ENCODE measurements around the gene ERC2. TPM values are rescaled to one million over a fixed set of nuclear protein-coding genes. Genes with fewer than 3 reads are reported as not detected.

ERC2 gene
- total RNA-seq, 2 donors from 2014 or later: 0.21 to 0.30 TPM

- H3K27ac ChIP-seq: no peak overlapping the region
- intact Hi-C loops (cut with DNase I): no loop called here
- H3K4me1 ChIP-seq: no peaks in the 10 kb centered on the region
- no peak overlapping the region for H3K9ac ChIP-seq (ENCODE audit: low read depth in 2 of 2, low read length in 2 of 2)
- H3K27me3 ChIP-seq: no peaks in the 10 kb centered on the region
- no peaks in the 10 kb centered on the region for H3K36me3 ChIP-seq
- no peaks in the 10 kb centered on the region for H3K9me3 ChIP-seq
- TF ChIP-seq CTCF (IDR thresholded peaks at IDR 0.05): no peak
- no peak for DNase-seq
- no peak overlapping the region for H3K4me3 ChIP-seq
These were observed 665.5 kb downstream of the ERC2 start for GRCh38 chr3:55802816-55803215.

- Histone ChIP-seq H3K9me3 (no peaks in the 10 kb centered on the region), H3K27me3 (no peaks in the 10 kb centered on the region), H3K36me3 (no peaks in the 10 kb centered on the region), H3K9ac (ENCODE audit: low read depth in 2 of 2, low read length in 2 of 2) (no peak overlapping the region), H3K27ac (no peak overlapping the region), H3K4me1 (no peaks in the 10 kb centered on the region), H3K4me3 (no peak overlapping the region)
- DNase-seq: no peak
- TF ChIP-seq CTCF (IDR thresholded peaks at IDR 0.05): no peak
- intact Hi-C loops (cut with DNase I): no loop called here
These were observed 666.6 kb downstream of the ERC2 start for GRCh38 chr3:55801676-55802075.

GRCh38 chr3:55801068-55801467 is 667.2 kb downstream of the ERC2 start:
- no peaks in the 10 kb centered on the region for H3K9me3 ChIP-seq
- intact Hi-C loops (cut with DNase I): no loop called here
- H3K4me3 ChIP-seq: no peak overlapping the region
- H3K36me3 ChIP-seq: no peaks in the 10 kb centered on the region
- no peaks in the 10 kb centered on the region for H3K27me3 ChIP-seq
- H3K9ac ChIP-seq (ENCODE audit: low read depth in 2 of 2, low read length in 2 of 2): no peak overlapping the region
- no peak overlapping the region for H3K27ac ChIP-seq
- H3K4me1 ChIP-seq: no peaks in the 10 kb centered on the region
- DNase-seq: no peak
- no peak for TF ChIP-seq CTCF (IDR thresholded peaks at IDR 0.05)

- DNase-seq: no peak
- Histone ChIP-seq H3K36me3 (no peaks in the 10 kb centered on the region), H3K9me3 (no peaks in the 10 kb centered on the region), H3K9ac (ENCODE audit: low read depth in 2 of 2, low read length in 2 of 2) (no peak overlapping the region), H3K4me1 (no peaks in the 10 kb centered on the region), H3K27ac (no peak overlapping the region), H3K27me3 (no peaks in the 10 kb centered on the region), H3K4me3 (no peak overlapping the region)
- intact Hi-C loops (cut with DNase I): no loop called here
- no peak for TF ChIP-seq CTCF (IDR thresholded peaks at IDR 0.05)
These were observed 670.5 kb downstream of the ERC2 start for GRCh38 chr3:55797775-55798174.

- Histone ChIP-seq H3K27me3 (no peaks in the 10 kb centered on the region), H3K27ac (no peak overlapping the region), H3K4me1 (no peaks in the 10 kb centered on the region), H3K9me3 (no peaks in the 10 kb centered on the region), H3K9ac (ENCODE audit: low read depth in 2 of 2, low read length in 2 of 2) (no peak overlapping the region), H3K4me3 (no peak overlapping the region), H3K36me3 (no peaks in the 10 kb centered on the region)
- intact Hi-C loops (cut with DNase I): no loop called here
- no peak for DNase-seq
- TF ChIP-seq CTCF (IDR thresholded peaks at IDR 0.05): no peak
These were observed 671.2 kb downstream of the ERC2 start for GRCh38 chr3:55797084-55797483.

GRCh38 chr3:55796533-55796932 is 671.7 kb downstream of the ERC2 start:
- Histone ChIP-seq H3K9ac (ENCODE audit: low read depth in 2 of 2, low read length in 2 of 2) (no peak overlapping the region), H3K4me1 (no peaks in the 10 kb centered on the region), H3K27ac (no peak overlapping the region), H3K27me3 (no peaks in the 10 kb centered on the region), H3K4me3 (no peak overlapping the region), H3K36me3 (no peaks in the 10 kb centered on the region), H3K9me3 (no peaks in the 10 kb centered on the region)
- peak; percentile 20 for DNase-seq
- no peak for TF ChIP-seq CTCF (IDR thresholded peaks at IDR 0.05)
- intact Hi-C loops (cut with DNase I): no loop called here
